ENCODE data around the gene ATF7IP2.
"Not testable (repeated sequence)": the region's sequence is repeated elsewhere in the genome, so short reads cannot be mapped to it uniquely, and the experiment has no call there.

- not testable (repeated sequence) for TF ChIP-seq POLR2A (IDR thresholded peaks at IDR 0.05; ENCODE audit: low read depth, low read length); POLR2AphosphoS5 (IDR thresholded peaks at IDR 0.05; ENCODE audit: low read depth, low read length); TAF1 (IDR thresholded peaks at IDR 0.05; ENCODE audit: borderline replicate concordance, low read depth, low read length)
These were observed 66.6 kb downstream of the ATF7IP2 start for GRCh38 chr16:10452208-10453158.

All from GM12892 (cell line).